Right ventricle myocardium inferior (tissue), 1 donor: ENCODE results near the gene SNX5. TPM values are rescaled to one million over a fixed set of nuclear protein-coding genes. Genes with fewer than 3 reads are reported as not detected.

ENCODE experiments used
- ATAC-seq: fragments of 200-7000 bp; cut with Tn5 transposase; one replicate; pipeline ENCODE4 v1.9.1; 2020; ENCODE audit warnings: mild to moderate bottlenecking, moderate library complexity
- DNase-seq: peaks from one replicate; pipeline ENCODE4 v3.0.0; 2021; ENCODE audit errors: missing footprints
- intact Hi-C: fragments of 100-400 bp; cut with DNase I; formaldehyde crosslinking; loops from one replicate; pipeline ENCODE4 v1.11.0; 2022
- total RNA-seq: library from RNA; stranded (reverse); fragmentation: NEBNext Ultra II Directional; extraction: Animal tissue kit (Norgen Biotek cat#: 25700); gene quantifications from one replicate; pipeline ENCODE4 v1.2.1, GENCODE V29; 2021
- donor health status: DM: no; HTN: yes; CAD: no; lungs with severe emphysema.

SNX5 gene
- total RNA-seq, 1 donor from 2014 or later = 45.0 TPM

GRCh38 chr20:17995967-17996819, 27.6 kb upstream of the SNX5 start:
- intact Hi-C loops = loop anchor here (2.0 to 10.0 kb wide), 3 partner anchors 311 to 491 kb away; partner anchors contain the start of genes BFSP1 and RRBP1
- no peak for DNase-seq

DNA sequence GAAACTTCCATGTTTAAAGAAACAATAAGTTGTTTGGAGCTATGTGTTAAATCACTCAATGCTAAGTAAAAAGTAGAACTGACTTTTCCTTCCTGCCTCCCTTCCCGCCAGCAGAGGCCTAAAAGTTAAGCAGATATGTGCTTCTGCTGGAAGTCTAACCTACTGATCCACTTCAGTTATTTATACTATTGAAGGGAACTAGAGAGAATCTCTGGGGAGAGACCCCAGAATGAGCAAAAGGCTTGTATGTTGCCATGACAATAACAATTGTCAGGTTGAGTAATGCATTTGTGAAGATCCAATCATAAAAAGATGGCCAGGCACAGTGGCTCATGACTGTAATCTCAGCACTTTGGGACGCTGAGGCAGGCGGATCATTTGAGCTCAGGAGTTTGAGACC, 25.0 kb upstream of the SNX5 start:
- ATAC-seq (no peak), DNase-seq (no peak)
- intact Hi-C loops = loop anchor here (10.0 kb wide), 2 partner anchors 309 to 459 kb away; partner anchors contain the start of genes BFSP1 and RRBP1

More at GRCh38 chr20:17995967-17996819, 27.6 kb upstream of the SNX5 start:
- peak; percentile 42 for ATAC-seq

DNA sequence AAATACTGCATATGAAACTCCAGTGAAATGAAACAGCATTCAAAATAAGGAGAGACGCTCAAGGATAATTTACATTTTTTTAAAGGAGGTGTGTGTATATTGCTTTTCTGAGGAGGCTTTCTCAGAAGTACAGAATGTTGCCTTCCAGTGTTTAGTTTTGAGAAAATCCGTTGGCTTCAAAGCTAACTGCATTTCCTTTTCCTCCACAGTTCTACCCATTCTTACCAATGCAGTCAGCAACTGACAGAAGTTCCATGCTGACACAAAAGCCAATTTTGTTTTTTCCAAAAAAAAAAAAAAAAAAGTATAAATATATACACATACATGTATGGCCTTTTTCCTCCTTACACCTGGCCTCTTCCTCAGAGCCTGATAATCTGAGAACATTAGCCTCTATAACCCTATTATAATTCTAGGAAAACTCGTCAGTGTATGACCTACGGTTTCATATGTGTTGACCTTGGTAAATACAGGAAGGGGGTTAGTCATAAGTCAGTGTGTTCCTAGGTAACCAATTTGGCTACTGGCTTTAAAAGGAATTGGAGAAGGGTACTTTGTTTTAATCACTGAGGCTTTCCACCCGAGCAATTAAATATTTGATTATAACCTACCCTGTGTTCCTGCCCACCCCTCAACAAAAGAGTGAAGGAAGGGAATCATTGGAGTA, 24.4 kb upstream of the SNX5 start:
- DNase-seq (no peak), ATAC-seq (no peak)
- intact Hi-C loops = loop anchor here (10.0 kb wide), 2 partner anchors 308 to 458 kb away; partner anchors contain the start of genes BFSP1 and RRBP1

GRCh38 chr20:17992224-17992637, 23.6 kb upstream of the SNX5 start:
- DNase-seq = no peak
- intact Hi-C loops = loop anchor here (10.0 kb wide), 2 partner anchors 307 to 457 kb away; partner anchors contain the start of genes BFSP1 and RRBP1
- ATAC-seq = no peak

DNA sequence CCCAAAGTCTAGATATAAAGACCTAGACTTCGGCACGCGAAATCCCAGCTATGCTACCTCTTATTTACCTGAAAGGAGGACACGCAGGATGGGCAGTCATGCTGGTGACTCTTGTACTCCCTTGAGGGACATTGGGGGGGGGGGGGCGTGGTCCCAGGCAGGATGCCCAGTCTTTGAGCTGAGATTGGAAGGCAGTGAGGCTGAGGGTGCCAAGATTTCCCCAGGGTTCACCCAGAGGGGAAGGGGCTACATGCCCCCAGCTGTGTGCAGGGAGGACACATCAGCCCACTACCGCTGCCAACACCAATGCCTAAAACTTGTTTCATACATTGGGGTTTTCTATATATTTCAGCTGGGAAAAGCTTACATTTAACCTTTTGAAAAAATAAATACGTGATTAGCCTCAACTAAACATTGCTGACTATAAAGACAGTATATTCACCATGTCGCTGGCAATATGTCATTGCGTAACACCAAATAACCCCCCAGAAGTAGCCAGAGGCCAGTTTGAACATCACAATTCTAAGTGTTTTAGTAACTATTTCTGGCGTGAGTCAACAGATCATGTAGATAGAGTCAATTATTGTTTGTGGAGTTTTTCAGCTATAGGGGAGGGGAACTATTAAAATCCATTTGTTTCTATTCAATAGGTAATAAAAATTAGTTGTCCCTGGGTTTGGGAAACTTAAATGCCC, 21.8 kb upstream of the SNX5 start:
- ATAC-seq = no peak
- DNase-seq = no peak
- intact Hi-C loops = loop anchor here (10.0 kb wide), 2 partner anchors 306 to 456 kb away; partner anchors contain the start of genes BFSP1 and RRBP1

- intact Hi-C loops = no loop called here
- ATAC-seq = no peak
- no peak for DNase-seq
These were observed 19.4 kb upstream of the SNX5 start for GRCh38 chr20:17987988-17988387.

- intact Hi-C loops = no loop called here
- ATAC-seq = no peak
- no peak for DNase-seq
These were observed 16.9 kb upstream of the SNX5 start for GRCh38 chr20:17985388-17986018.

DNA sequence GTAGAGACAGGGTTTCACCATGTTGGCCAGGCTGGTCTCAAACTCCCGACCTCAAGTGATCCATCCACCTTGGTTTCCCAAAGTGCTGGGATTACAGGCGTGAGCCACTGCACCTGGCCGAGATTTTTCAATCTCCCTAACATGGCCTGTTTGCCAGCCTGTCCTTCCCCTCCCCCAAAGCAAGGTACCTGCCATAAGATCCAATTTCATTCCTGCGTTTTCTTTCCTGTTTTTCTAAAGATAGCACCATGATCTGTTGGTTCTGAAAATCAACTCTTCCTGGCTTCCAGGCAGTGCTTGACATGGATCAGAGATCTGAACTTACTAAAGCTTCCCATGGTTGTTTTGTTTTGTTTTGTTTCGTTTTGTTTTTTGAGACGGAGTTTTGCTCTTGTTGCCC, 7.7 kb upstream of the SNX5 start:
- no peak for DNase-seq
- no peak for ATAC-seq
- intact Hi-C loops = no loop called here

DNA sequence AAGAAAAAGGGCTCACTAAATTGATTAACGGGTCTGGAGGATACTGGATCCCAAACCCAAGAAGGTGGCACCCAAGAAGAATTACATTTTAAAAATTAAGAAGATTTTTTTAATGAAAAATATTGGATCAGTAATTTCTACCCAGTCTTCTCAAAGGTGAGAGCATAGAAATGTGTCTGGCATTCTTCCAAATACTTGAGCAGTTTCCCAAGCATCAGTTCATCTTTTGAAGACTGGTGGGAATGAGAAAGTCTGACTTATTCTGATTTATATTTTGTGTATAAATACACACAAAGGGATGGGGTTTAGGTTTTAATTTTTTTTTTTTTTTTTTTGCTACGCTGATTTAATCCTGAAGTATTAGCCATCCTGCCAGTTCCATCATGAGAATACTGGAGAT, 3.5 kb upstream of the SNX5 start:
- DNase-seq (no peak), ATAC-seq (no peak)
- intact Hi-C loops = no loop called here

- DNase-seq (no peak), ATAC-seq (no peak)
- intact Hi-C loops = no loop called here
These were observed 2.9 kb upstream of the SNX5 start for GRCh38 chr20:17971300-17972013.

GRCh38 chr20:17969884-17970409, 1.4 kb upstream of the SNX5 start:
- DNase-seq (no peak), ATAC-seq (no peak)
- intact Hi-C loops = no loop called here

GRCh38 chr20:17969278-17969883, 787 bp upstream of the SNX5 start:
- ATAC-seq = peak; percentile 5
- DNase-seq = no peak
- intact Hi-C loops = no loop called here

GRCh38 chr20:17967521-17968365, 851 bp downstream of the SNX5 start:
- no peak for DNase-seq
- no peak for ATAC-seq
- intact Hi-C loops = no loop called here

GRCh38 chr20:17966432-17967310, 1.9 kb downstream of the SNX5 start:
- intact Hi-C loops = no loop called here
- no peak for ATAC-seq
- DNase-seq = no peak

DNA sequence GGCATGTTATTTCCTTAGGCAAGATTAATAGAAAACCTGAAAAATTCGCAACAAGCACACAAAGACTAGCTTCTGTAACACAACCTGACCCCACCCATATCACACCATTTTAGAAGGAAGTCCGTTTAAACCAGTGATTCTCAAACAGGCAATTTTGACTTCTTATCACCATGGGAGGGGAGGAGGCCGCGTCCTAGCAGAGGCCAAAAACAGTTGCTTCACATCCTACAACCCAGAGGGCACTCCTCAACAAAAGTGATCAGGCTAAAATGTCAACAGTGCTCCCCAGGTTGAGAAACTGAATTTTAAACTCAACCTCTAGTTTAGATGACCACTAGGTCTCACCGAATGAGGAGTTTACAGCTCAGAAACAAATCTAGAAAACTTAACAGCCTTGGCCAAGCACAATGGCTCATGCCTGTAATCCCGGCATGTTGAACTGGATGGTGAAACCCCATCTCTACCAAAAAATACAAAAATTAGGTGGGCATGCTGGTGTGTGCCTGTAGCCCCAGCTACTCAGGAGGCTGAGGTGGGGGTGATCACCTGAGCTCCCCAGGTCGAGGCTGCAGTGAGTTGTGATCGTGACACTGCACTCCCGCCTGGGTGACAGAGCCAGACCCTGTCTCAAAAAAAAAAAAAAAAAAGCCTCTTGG, 3.4 kb downstream of the SNX5 start:
- no peak for DNase-seq
- intact Hi-C loops = no loop called here
- no peak for ATAC-seq
